ENCODE measurements around the gene TSPAN14.

- TF ChIP-seq EZH2phosphoT487 (conservative IDR thresholded peaks at IDR 0.05; ENCODE audit: low read length): no peak
- TF ChIP-seq, protein P1, sequence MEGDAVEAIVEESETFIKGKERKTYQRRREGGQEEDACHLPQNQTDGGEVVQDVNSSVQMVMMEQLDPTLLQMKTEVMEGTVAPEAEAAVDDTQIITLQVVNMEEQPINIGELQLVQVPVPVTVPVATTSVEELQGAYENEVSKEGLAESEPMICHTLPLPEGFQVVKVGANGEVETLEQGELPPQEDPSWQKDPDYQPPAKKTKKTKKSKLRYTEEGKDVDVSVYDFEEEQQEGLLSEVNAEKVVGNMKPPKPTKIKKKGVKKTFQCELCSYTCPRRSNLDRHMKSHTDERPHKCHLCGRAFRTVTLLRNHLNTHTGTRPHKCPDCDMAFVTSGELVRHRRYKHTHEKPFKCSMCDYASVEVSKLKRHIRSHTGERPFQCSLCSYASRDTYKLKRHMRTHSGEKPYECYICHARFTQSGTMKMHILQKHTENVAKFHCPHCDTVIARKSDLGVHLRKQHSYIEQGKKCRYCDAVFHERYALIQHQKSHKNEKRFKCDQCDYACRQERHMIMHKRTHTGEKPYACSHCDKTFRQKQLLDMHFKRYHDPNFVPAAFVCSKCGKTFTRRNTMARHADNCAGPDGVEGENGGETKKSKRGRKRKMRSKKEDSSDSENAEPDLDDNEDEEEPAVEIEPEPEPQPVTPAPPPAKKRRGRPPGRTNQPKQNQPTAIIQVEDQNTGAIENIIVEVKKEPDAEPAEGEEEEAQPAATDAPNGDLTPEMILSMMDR (IDR thresholded peaks at IDR 0.05; ENCODE audit: insufficient read depth, low read length, poor library complexity, severe bottlenecking): no peak
Measured at GRCh38 chr10:80405626-80406025, 48.5 kb upstream of the TSPAN14 start.
